Lower leg skin (tissue), 4 donors: ENCODE results near the gene NGLY1. TPM values are rescaled to one million over a fixed set of nuclear protein-coding genes. Genes with fewer than 3 reads are reported as not detected.

Experiments used
- DNase-seq, 2 donors: peaks; one replicate each; pipeline ENCODE4 v3.0.0-alpha.2; 2019; ENCODE audit warnings: low spot score in 2 of 2
- H3K4me3 ChIP-seq: fragments of 200-600 bp; sonication (generic); 2 replicates; pipeline ENCODE4 v1.5.1; 2017; ENCODE audit warnings: mild to moderate bottlenecking, low read depth; ENCODE audit not compliant: poor library complexity, severe bottlenecking
- POLR2A ChIP-seq, 2 donors: fragments of 450-650 bp; IDR thresholded peaks; one replicate each; pipeline ENCODE4 v1.6.1; 2016 to 2017; ENCODE audit warnings: antibody characterized with exemption in 2 of 2, mild to moderate bottlenecking in 1 of 2, moderate library complexity in 1 of 2
- WGBS, 2 donors: methylation state at CpG; one replicate each; pipeline ENCODE4 v1.1.5; 2018; 5-methylcytosine and 5-hydroxymethylcytosine counted together
- intact Hi-C: fragments of 100-400 bp; cut with DNase I; formaldehyde crosslinking; loops from one replicate; pipeline ENCODE4 v1.15.0; 2023; ENCODE audit warnings: low total_unique reads
- total RNA-seq, 4 donors: library from RNA; depleted of rRNA; stranded (reverse); fragments of >200 nt; gene quantifications; one replicate each; pipeline ENCODE4 v1.1.0, GENCODE V29; 2016
- TF ChIP-seq, protein P1 (sequence below), 3 donors: fragments of 450-650 bp; IDR thresholded peaks; one replicate each; pipeline ENCODE4 v1.5.1; 2016; ENCODE audit warnings: antibody characterized with exemption in 3 of 3, mild to moderate bottlenecking in 3 of 3, moderate library complexity in 2 of 3

Gene NGLY1
- total RNA-seq, 4 donors from 2014 or later, result 10.2 to 21.1 (median 17.0) TPM

DNA sequence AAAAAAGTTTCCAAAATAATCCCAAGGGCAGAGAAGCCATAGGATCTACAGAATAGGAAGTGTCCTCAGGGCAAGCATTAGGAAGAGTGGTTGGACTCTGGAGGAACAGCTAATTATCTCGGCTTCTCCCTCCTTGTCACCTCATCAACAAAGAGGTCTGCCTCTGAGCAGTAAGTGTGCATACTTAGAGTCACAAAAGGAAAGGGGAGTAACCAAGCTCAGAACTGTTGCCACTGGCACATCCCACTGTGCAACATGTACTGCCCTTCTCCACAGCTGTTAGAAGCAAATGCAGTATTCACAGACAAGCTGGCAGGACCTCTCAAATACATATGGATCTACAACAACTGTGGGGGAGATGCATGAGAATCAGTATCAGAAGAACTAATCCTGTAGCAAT, 31.5 kb downstream of the NGLY1 start:
- H3K4me3 ChIP-seq, result no peak overlapping the region
- DNase-seq, result no peak
- 68 to 72% methylated on average over 1 of the region's 1 CpG for WGBS, 2 donors
- intact Hi-C loops, result no loop called here
- no peak for TF ChIP-seq POLR2A (IDR thresholded peaks at IDR 0.05)
- TF ChIP-seq, protein P1, sequence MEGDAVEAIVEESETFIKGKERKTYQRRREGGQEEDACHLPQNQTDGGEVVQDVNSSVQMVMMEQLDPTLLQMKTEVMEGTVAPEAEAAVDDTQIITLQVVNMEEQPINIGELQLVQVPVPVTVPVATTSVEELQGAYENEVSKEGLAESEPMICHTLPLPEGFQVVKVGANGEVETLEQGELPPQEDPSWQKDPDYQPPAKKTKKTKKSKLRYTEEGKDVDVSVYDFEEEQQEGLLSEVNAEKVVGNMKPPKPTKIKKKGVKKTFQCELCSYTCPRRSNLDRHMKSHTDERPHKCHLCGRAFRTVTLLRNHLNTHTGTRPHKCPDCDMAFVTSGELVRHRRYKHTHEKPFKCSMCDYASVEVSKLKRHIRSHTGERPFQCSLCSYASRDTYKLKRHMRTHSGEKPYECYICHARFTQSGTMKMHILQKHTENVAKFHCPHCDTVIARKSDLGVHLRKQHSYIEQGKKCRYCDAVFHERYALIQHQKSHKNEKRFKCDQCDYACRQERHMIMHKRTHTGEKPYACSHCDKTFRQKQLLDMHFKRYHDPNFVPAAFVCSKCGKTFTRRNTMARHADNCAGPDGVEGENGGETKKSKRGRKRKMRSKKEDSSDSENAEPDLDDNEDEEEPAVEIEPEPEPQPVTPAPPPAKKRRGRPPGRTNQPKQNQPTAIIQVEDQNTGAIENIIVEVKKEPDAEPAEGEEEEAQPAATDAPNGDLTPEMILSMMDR (IDR thresholded peaks at IDR 0.05), result no peak

DNA sequence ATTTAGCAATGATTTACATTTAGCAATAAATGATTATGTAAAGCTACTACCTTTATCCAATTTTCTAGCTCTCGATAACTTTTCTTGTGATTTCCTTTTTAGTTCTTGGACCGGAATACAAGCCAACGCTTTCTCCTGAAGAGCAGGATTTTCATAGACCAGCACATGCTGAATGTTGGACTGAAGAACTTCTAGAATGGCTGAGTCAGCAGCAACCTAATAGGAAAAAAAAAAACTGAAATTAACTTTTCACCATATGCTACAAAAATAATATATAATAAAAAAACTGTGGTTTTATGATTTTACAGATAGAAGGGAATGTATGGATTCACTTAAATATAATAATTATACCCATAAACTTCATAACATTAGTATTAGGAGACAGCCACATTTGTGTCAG, 32.2 kb downstream of the NGLY1 start:
- DNase-seq, result no peak
- WGBS, 2 donors, result 97% methylated on average over 3 of the region's 3 CpGs
- no peak overlapping the region for H3K4me3 ChIP-seq
- intact Hi-C loops, result no loop called here
- TF ChIP-seq, protein P1 (IDR thresholded peaks at IDR 0.05), result no peak
- TF ChIP-seq POLR2A (IDR thresholded peaks at IDR 0.05), result no peak

DNA sequence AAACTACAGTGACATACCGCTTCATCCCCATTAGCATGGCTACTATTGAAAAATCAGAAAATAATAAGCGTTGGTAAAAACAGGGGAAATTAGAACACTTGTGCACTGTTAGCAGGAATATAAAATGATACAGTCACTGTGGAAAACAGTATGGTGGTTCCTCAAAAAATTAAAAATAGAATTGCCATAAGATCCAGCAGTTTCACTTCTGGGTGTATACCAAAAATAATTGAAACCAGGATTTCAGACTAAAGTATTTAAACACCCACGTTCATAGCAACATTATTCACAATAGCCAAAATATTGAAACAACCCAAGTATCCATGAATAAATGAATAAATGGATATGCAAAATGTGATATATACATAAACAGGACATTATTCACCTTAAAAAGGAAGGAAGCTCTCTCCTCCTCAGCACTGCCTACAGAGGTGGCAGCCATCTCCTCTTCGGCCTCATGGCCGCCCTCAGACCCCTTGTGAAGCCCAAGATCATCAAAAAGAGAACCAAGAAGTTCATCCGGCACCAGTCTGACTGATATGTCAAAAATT, 34.1 kb downstream of the NGLY1 start:
- no peak for TF ChIP-seq POLR2A (IDR thresholded peaks at IDR 0.05)
- TF ChIP-seq, protein P1 (IDR thresholded peaks at IDR 0.05), result no peak
- DNase-seq, result no peak
- WGBS, 2 donors, result 72 to 77% methylated on average over 6 of the region's 6 CpGs
- H3K4me3 ChIP-seq, result no peak overlapping the region
- intact Hi-C loops, result no loop called here

DNA sequence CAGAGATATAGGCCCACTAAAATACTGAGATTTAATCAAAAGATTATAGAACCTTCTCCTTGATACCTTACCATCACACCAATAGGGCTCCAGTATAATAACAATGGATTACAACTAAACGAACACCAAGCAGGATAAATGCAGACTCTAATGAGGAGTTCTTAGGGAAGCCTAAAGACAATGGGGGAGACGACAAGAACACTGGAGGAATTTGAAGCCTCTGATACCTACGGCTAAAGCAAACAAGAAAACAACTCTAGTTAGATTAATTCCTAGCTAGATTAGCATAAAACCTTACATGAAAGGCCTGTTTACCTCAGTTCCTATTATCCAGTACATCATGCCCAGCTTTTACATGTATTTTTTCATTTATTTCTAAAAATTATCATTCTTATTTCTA, 35.1 kb downstream of the NGLY1 start:
- TF ChIP-seq, protein P1 (IDR thresholded peaks at IDR 0.05), result no peak
- 92 to 93% methylated on average over 3 of the region's 3 CpGs for WGBS, 2 donors
- intact Hi-C loops, result no loop called here

DNA sequence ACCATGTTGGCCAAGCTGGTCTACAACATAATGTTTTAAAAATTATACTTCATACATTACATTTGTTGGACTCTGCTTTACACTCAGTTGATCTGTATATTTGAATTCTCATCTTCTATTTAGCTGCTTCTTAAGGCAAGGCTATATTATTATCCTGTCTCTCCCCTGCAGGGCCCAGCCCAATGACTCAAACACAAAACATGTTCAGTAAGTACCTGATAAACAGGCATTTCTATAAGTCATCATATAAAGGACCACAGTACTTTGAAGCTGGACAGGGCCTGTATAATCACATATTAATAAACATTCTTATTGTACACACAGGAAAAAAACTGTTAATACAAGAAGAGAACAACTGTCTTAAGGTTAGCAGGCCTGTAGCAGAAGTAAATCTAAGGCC, 36.2 kb downstream of the NGLY1 start:
- H3K4me3 ChIP-seq, result no peak overlapping the region
- intact Hi-C loops, result no loop called here
- TF ChIP-seq POLR2A (IDR thresholded peaks at IDR 0.05), result no peak
- TF ChIP-seq, protein P1 (IDR thresholded peaks at IDR 0.05), result no peak
- no peak for DNase-seq

More for the DNA sequence above, 35.1 kb downstream of the NGLY1 start:
- DNase-seq, result no peak
- H3K4me3 ChIP-seq, result no peak overlapping the region

DNA sequence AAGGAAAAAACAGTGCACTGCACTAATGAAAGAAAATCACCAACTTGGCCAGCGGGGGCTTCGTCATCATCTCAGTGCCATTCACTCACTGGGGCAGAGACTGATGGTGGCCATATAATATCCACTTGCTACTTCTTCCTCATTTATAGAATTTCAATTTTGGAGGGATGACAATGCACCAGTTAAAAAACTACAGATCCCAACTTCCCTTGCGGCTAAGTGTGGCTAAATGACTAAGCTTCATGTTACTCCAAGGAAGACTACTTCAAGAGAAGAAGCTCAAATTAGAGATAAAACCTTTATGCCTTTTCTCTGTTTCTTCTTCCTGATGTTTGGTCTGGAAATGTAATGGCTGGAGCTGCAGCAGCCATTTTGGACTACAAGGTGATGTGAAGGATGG, 38.8 kb downstream of the NGLY1 start:
- intact Hi-C loops, result no loop called here
- no peak overlapping the region for H3K4me3 ChIP-seq
- 95 to 97% methylated on average over 3 of the region's 3 CpGs for WGBS, 2 donors
- TF ChIP-seq, protein P1 (IDR thresholded peaks at IDR 0.05), result no peak
- TF ChIP-seq POLR2A (IDR thresholded peaks at IDR 0.05), result no peak
- no peak for DNase-seq
